H54 (cell line): ENCODE measurements around the gene PA2G4.

ENCODE experiments used
- DNase-seq: peaks from one replicate; pipeline ENCODE4 v3.0.0; 2011; ENCODE audit warnings: low spot score, mixed read lengths; ENCODE audit not compliant: insufficient read length
- FAIRE-seq: peaks from 3 replicates; lab custom pipeline; 2011; peaks lifted over from hg19 to GRCh38; lab: Jason Lieb, UNC
- POLR2A ChIP-seq: IDR thresholded peaks from 2 replicates; pipeline ENCODE4 v1.6.1; 2011; ENCODE audit warnings: low read depth, mild to moderate bottlenecking, low read length

The PA2G4 gene

DNA sequence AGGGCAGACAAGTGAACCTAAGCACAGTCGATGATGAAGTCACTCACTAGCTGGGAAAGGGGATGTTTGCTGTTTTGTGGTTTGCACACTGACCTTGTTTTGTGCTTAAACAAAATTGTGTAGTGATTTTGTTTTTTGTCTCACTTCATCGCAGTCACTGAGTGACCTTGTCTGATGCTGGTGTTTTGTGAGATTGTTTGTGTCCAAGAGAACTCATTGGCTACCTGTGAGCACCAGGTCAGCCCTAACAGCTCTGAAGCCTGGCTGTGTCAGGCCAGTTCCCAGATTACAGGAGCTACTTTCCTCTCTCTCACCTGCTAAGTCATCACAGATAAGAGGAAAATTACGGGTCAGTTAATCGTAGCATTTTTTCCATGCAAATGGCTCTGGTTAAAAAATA is 19.8 kb downstream of the PA2G4 start:
- TF ChIP-seq POLR2A = no peak
- DNase-seq (no peak), FAIRE-seq (no peak)

DNA sequence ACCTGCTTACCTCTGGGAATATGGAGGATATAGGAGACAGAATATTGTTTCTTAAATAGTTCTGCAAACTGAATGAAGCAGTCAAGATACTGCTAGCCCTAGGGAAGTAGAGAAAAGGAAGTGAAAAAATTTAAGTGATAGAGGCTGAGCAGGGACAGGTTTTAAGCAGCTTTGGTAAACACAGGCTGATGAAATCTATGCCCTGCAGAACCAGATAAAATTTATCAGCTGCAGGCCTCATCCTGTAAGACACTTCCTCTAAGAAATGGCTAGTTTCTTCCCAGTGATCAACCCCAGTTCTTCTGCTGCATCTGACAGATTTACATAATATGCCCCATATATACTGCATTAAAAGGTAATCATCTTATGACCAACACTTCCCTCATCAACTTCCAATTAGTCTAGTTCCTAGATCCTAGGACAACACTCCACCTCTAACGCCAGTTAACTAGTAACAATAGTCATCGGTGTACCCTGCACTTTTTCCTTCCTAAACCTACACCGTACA is 22.4 kb downstream of the PA2G4 start:
- DNase-seq = no peak
- no peak for FAIRE-seq
- TF ChIP-seq POLR2A = no peak

DNA sequence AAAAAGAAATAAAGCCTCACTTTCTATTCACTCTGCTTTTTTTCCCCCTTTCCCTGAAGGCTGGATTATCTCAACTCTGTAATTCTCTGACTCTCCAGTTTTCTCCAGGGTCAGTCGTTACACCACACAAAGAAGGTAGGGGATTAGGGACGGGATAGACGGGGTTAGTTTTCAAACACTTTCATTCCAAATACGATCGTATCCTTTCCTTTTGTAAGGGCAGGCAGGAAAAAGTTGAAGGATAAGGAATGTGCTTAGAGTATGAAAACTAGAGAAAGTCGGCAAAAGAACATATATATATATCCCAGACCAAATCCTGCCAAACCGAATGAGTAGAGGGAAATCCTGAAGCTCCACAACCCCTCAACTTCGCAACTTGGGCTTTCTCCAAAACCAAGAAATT is 23.1 kb downstream of the PA2G4 start:
- FAIRE-seq (no peak), DNase-seq (no peak)
- TF ChIP-seq POLR2A = no peak

DNA sequence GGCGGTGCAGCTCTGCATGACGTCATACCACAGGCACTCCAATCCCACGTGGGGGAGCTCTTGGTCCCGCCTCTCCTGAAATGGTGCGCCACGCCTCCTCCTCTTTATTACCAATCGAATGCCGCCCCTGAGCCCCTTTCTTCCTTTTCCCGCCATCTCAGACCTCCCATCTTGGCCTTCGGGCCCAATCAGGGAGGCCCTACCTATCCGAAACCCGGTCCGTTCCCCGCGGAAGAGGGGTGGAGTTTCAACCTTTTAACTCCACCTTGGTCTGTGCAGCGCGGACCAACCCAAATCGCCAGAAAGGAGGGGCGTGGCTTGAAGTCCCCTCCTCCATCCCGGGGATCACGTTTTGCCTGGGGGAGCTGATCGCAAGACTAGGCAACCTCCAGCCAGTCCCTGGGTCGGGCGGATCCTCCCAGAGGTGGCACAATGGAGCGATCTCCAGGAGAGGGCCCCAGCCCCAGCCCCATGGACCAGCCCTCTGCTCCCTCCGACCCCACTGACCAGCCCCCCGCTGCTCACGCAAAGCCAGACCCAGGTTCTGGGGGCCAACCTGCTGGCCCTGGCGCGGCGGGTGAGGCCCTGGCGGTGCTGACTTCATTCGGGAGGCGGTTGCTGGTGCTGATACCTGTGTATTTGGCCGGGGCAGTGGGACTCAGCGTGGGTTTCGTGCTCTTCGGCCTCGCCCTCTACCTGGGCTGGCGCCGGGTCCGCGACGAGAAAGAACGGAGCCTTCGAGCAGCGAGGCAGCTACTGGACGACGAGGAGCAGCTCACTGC is 23.7 kb downstream of the PA2G4 start, which contains the start of gene ESYT1:
Gene ESYT1, plus strand, starts transcription at position 380 of the 782 bp plus-strand sequence. Its CDS starts 53 bp downstream, at position 433.
- peak; percentile 80 for TF ChIP-seq POLR2A
- FAIRE-seq (peak; percentile 91), DNase-seq (peak; percentile 93)

GRCh38 chr12:56128670-56129205 is 24.4 kb downstream of the PA2G4 start:
- no peak for FAIRE-seq
- no peak for DNase-seq
- no peak for TF ChIP-seq POLR2A

GRCh38 chr12:56129206-56129941 is 25.0 kb downstream of the PA2G4 start:
- peak; percentile 66 for TF ChIP-seq POLR2A
- DNase-seq (no peak), FAIRE-seq (no peak)

DNA sequence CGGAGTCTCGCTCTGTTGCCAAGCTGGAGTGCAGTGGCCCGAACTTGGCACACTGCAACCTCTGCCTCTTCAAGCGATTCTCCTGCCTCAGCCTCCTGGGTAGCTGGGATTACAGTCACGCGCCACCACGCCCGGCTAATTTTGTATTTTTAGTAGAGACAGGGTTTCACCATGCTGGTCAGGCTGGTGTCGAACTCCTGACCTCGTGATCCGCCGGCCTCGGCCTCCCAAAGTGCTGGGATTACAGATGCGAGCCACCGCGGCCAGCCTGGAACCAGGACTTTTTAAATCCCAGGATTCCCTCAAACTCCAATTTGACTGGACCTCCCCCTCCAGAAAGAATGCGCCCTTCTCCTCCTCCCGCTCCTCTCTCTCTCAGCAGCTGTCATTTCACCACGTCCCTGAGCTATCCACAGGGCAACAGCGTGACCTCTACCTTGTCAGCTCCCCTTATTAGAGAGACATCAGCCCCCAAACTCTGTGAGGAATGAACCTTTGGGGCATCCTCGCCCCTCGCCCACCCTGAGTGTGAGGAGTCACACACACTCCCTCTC is 25.7 kb downstream of the PA2G4 start:
- no peak for FAIRE-seq
- TF ChIP-seq POLR2A = no peak
- DNase-seq = no peak

DNA sequence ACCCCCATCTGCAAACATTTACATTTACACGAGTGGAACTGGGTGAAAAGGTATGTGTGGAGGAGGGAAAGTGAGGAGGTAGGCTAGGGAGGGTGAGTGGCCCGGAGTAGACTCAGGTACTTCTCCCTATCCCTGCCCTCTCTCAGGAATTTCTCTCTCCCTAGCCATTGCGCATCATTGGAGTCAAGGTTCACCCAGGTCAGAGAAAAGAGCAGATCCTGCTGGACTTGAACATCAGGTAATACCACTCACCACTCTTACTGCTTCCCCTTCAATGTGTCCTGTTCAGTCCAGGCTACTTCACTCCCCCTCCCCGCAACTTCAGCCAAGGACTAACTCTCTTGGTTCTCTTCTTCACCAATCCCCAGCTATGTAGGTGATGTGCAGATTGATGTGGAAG is 26.5 kb downstream of the PA2G4 start:
- FAIRE-seq (no peak), DNase-seq (no peak)
- TF ChIP-seq POLR2A = no peak

- no peak for TF ChIP-seq POLR2A
- no peak for FAIRE-seq
- no peak for DNase-seq
These were observed 30.5 kb downstream of the PA2G4 start for GRCh38 chr12:56134897-56135296.

DNA sequence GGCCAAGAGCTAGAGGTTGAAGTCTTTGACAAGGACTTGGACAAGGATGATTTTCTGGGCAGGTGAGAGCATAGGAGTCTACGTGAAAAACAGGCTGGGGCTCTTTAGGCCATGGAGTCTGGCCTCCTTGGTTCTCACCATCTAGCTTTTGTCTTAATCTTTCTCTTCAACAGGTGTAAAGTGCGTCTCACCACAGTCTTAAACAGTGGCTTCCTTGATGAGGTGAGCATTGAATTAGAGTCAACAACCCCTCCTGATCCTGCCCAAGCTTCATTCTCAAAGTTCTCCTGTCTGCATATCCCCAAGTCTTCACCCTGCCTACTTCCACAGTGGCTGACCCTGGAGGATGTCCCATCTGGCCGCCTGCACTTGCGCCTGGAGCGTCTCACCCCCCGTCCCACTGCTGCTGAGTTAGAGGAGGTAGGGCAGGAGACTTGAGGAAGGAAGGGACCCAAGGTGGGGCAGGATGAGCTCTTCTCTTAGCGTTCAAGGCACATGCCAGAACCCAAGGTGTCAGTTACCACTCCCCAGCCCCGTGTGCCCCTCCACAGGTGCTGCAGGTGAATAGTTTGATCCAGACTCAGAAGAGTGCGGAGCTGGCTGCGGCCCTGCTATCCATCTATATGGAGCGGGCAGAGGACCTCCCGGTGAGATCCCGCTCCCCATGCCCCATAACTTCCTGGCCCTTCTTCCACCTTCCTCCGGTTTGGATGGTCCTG is 33.7 kb downstream of the PA2G4 start:
- FAIRE-seq (no peak), DNase-seq (no peak)
- TF ChIP-seq POLR2A = no peak

- FAIRE-seq (no peak), DNase-seq (no peak)
- no peak for TF ChIP-seq POLR2A
These were observed 37.8 kb downstream of the PA2G4 start for GRCh38 chr12:56141946-56142784.

DNA sequence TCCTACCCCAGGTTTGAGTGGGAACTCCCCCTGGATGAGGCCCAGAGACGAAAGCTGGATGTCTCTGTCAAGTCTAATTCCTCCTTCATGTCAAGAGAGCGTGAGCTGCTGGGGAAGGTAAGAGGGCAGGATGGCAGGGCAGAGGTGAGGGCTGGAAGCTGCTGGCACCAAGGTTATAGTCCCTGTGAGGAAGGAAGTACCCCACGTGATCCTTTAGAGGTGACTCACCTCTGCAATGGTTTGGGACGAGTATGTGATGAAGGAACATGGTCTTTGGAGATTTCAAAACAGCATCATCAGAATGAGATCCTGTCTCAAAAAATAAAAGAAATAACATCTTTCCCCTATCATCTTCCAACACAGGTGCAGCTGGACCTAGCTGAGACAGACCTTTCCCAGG is 38.9 kb downstream of the PA2G4 start:
- FAIRE-seq (no peak), DNase-seq (no peak)
- TF ChIP-seq POLR2A = no peak
